ENCODE results near the gene SLC43A2.

DNA sequence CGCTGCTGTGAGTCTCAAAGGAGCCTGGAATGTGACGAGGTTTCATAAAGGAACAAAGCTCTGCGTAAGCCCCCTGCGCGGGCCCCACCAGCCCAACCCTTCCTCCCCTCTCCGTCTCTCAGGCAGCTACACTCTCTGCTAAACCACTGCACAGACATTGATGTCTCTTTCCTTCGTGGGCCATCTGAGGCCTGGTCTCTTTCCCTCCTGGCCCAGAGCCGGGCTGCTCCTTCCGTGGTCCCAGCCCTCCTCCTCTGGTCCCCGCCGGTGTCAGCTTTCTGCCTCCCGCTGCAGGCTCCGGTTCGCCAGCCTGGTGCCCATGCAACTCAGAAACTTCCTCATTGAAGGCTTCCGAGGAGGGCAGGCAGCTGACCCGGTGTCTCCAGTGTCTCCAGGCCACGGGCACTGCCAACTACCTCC lies 9.5 kb upstream of the SLC43A2 start:
- TF ChIP-seq, protein P1, sequence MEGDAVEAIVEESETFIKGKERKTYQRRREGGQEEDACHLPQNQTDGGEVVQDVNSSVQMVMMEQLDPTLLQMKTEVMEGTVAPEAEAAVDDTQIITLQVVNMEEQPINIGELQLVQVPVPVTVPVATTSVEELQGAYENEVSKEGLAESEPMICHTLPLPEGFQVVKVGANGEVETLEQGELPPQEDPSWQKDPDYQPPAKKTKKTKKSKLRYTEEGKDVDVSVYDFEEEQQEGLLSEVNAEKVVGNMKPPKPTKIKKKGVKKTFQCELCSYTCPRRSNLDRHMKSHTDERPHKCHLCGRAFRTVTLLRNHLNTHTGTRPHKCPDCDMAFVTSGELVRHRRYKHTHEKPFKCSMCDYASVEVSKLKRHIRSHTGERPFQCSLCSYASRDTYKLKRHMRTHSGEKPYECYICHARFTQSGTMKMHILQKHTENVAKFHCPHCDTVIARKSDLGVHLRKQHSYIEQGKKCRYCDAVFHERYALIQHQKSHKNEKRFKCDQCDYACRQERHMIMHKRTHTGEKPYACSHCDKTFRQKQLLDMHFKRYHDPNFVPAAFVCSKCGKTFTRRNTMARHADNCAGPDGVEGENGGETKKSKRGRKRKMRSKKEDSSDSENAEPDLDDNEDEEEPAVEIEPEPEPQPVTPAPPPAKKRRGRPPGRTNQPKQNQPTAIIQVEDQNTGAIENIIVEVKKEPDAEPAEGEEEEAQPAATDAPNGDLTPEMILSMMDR (IDR thresholded peaks at IDR 0.05), result no peak
- no peak for TF ChIP-seq POLR2A (IDR thresholded peaks at IDR 0.05)

All from right lobe of liver (tissue), 4 donors.